Ureter (tissue), 1 donor: ENCODE results near the gene USP15. TPM values are rescaled to one million over a fixed set of nuclear protein-coding genes. Genes with fewer than 3 reads are reported as not detected.

Experiments
- DNase-seq: peaks from one replicate; pipeline ENCODE4 v3.0.0-alpha.2; 2020; ENCODE audit warnings: low spot score
- total RNA-seq: library from RNA; stranded (reverse); gene quantifications from one replicate; pipeline ENCODE4 v1.2.4, GENCODE V29; 2023
- donor health status: DM: yes; HTN: yes; CAD: no.

Gene USP15
- total RNA-seq, 1 donor from 2014 or later = 91.1 TPM

DNA sequence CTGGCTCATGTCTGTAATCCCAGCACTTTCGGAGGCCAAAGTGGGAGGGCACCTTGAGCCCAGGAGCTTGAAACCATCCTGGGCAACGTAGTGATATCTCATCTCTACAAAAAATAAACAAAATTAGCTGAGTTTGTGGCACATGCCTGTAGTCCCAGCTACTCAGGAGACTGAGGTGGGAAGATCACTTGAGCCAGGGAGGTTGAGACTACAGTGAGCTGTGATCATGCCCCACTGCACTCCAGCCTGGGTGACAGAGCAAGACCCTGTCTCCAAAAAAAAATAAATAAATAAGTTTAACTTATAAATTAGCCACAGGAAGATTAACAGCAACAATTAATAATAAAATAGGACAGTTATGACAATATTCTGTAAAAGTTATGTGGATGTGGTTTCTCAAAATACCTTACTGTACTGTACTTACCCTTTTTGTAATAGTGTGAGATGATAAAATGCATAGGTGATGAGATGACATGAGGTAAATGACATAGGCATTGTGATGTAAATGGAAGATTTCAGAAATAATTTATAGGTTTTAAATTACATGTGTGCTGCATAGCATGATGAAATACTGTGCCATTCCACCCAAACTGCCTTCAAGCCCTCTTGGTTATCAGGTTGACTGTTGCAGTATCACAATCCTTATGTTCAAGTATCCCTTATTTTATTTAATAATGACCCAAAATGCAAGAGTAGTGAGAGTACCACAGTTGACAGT is 22.0 kb downstream of the USP15 start:
- no peak for DNase-seq

DNA sequence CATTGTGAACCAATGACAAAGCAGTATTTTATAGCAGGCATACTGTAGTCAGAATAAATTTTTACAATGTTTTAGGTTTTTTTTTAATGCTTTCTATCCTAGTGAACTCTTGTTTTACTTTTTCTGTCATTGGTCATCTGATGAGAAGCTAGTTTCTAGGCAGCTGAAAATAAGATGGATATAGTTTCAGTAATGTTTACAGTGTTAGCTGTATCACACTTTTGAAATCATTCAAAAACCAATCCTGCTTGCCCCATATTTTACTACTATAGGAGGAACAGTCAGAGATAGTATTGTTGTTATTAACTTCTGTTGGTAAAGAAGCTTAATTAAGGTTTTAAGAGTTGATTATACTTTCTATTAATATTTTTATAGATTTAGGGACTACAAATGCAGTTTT is 24.5 kb downstream of the USP15 start:
- no peak for DNase-seq

DNA sequence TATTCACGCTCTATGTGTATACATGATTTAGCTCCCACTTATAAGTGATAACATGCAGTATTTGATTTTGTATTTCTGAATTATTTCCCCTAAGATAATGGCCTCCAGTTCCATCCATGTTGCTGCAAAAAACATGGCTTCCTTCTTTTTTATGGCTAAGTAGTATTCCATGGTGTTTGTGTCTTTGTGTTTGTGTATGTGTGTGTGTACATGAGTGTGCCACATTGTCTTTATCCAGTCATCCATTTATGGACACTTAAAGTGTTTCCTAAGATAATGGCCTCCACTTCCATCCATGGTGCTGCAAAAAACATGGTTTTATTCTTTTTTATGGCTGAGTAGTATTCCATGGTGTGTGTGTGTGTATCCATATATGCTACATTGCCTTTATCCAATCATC is 25.1 kb downstream of the USP15 start:
- no peak for DNase-seq

DNA sequence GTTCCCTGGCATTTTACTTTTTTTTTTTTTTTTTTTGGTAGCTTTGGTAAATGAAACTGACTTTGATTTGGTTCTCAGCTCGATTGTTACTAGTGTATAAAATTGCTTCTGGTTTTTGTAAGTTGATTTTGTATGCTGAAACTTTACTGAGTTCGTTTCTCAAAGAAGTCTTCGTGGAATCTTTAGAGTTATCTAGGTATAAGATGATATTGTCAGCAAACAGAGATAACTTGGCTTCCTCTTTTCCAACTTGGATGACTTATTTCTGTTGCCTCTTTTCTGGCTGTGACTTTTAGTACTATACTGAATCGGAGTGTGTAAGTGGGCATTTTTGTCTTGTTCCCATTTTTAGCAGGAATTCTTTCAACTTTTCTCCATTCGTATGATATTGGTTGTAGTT is 28.1 kb downstream of the USP15 start:
- DNase-seq = no peak

DNA sequence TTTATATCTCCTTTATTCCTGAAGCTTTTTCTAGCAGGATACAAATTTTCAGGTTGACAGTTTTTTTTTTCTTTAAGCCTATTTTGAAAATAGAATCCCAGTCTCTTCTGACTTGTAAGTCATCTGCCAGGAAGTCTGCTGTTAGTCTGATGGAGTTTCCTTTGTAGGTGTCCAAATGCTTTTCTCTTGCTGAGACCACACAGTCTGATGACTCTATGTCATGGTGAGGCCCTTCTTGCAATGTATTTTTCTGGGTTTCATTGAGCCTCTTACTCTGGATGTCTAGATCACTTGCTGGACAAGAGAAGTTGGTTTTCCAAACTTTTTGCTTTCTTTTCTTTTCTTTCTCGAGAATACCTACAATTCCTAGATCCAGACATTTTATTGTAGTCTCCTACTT is 30.6 kb downstream of the USP15 start:
- no peak for DNase-seq

DNA sequence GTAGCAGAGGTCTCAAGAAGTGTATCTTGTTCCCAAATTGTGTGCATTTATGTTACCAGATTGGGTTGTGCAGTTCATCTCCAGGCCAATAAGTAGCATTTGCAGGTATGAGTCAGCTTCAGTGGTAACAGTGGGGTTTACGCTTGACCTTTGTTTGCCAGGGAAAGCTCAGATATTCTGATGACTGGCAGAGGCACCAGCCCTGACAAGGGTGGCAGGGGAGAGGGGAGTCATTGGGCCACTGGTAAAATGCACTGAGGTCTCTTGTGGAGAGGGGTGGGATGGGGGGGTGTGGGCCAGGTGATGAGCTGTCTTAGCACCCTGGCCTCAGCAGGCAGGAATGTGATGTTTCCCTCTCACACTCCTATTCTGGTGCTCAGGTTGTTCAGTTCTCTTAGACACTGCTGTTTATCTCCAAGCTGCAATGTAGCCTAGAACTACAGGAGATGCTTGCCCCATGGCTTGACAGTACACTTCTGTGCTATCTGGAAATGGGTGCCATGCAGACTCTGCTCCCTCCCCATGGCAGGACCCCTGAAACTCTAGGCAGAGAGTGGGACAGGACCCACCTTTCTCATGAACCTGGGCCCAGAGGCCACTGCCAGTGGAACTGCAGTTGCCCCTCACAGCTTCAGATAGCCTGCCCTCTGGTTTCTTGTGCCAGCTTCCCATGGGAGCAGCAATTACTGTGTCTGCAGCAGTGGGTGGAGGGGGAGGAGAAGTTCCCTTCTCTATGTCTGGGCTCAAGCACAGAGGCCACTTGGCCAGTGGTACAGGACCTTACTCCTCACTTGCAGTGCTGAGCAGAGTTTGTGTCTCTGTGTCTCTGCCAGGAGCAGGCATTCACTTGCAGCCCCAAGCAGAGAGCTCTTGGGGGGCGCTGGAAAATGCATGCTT is 31.9 kb downstream of the USP15 start:
- no peak for DNase-seq

GRCh38 chr12:62292761-62293344 is 32.6 kb downstream of the USP15 start:
- DNase-seq = no peak

DNA sequence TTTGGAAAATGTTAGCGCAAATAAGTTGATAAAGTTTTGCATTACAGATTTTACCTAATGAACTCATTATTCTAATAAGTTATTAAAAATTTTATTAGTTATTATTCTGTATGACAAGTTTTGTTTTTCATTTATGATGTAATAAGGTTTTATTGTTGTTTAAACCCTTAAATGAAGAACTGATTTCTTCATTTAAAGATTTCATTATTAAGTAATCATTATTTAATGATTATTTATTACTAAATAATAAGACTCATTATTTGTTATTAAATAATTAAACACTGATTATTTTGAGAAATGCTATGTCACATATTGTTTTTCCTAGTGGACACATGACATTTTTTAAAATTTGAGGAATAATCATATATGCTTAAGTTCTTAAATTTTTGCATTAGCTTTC is 34.2 kb downstream of the USP15 start:
- DNase-seq = no peak

- DNase-seq = no peak
Measured at GRCh38 chr12:62296001-62296400, 35.8 kb downstream of the USP15 start.

DNA sequence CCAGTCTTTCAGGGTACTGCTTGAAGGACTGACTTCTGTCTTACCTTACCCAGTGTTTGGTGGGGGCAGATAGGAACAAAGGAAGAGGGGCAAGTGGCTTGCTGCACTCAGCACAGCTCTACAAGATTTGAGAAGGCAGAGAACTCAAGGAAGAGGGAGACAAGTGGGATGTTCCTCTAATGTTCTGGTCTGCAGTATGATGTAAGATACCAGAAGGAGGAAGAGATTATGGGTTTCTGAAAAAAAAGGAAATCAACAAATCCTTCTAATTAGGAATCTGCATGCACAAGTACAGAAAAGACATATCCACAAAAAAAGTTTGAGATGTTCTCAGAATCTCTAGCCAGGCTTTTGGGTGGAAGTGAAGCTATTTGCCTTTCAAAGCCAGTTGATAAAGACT is 37.1 kb downstream of the USP15 start:
- no peak for DNase-seq

- no peak for DNase-seq
Measured at GRCh38 chr12:62299617-62300016, 39.4 kb downstream of the USP15 start.

DNA sequence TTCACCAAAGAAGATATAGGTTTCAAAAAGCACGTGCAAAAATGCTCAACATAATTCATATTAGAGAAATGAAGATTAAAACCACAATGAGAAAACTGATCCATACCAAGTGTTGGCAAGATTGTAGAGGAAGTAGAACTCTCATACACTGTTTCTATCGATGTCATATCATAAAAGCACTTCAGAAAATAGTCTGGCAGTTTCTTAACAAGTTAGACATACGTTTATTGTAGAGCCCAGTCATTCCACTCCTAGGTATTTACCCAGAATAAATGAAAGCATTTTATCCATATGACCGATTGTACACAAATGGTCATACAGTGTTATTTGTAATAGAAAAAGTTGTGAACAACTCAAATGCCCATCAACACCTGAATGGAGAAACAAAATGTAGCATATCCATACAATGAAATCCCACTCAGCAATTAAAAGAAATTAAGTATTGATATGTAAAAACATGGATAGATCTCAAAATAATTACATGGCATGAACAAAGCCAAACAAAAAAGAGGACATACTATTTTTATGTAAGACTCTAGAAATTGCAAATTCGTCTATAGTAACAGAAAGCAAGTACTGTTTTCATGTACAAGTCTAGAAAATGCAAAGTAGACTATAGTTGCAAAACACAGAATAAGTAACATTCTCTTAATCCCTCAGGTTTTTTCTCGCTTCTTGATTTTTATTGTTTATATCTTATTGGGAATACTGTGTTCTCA is 41.0 kb downstream of the USP15 start:
- no peak for DNase-seq

DNA sequence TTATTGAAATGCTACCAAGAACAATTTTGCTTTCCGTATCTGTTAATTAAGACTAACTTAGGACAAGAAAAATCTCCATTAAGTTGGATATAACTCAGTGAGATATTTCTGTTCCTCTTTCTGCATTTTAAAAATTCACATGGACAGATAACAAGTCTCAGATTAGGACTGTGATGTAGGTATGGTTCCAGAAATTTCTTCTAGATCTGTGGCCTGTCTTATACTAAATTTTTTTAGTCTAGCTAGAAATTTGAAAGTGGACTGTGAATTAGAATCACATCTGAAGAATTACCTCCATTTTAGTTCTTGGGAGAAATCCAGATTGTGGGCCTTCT is 41.6 kb downstream of the USP15 start:
- DNase-seq = no peak

DNA sequence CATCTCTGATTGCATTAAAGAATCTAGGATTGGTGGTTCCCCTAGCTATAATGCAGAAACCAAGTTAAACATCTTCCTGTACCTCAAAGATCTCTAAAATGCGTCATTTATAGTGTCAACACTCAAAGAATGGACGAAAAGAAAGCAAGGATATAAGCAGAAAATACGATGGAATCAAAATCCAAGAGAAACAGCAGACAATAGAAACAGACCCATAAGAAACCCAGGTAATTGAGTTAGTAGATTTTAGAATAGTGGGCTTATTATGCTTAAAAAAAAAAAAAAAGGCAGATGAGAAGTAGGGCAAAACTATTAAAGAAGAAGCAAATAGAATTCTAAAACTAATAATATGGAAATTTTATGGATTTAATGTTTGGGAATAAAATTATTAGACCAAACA is 44.4 kb downstream of the USP15 start:
- no peak for DNase-seq

DNA sequence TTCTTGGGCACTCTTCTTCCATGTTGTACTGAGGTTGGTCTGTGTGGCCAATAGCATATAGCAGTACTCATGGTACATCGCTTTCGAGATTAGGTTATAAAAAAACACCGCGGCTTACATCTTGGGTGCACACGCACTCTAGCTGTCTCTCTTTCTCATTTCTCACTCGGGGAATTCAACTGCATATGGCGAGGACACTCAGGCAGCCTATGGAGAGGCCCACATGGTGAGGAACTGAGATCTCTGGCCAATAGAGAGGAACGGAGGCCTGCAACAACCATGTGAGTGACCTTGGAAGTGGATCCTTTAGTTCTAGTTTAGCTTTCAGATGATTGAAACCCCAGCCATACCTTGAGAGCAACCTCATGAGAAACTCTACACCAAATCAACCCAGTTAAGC is 45.6 kb downstream of the USP15 start:
- no peak for DNase-seq

DNA sequence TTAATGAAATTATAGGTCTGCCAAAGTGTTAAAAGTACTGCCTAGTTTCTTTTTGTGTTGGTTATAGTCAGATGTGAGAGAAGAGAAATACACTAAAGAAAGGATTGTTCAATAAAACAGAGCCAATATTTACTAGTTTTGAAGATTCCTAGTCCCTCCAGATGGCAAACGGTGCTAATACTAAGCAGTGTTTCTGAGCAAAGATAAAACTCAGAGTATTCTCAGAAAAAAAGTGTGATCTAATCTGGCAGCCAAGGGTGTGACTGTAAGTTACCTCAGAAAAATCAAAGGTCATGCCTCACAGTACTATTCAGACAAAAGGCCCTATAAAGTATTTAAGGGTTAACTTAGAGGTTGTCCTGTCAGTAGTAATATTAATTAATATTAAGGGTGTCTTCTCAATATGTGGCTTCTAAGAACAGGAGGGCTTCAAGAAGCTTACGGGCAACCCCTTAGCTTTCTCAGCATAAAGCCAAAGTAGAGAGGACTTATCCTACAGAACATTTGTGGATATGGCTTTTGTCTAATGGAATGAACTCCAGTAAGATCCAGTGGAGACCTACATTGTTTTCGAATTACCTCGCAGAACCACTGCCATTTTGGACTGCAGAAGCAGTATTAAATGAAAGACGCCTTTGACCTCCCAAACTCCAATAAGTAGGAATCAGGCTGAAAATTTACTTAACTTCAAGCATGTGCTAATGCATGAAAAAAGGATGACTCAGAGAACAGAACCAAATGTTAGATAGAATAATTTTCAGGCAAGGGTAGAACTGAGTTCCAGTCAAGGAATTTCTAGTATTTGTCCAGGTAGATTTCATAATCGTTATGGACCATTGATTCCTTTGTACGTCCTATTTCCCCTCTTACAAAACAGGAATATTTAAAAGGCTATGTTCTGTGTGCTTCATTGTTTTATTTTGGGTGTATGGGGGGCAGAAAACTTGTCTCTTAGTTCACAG is 46.6 kb downstream of the USP15 start:
- no peak for DNase-seq

GRCh38 chr12:62308201-62308600 is 48.0 kb downstream of the USP15 start:
- no peak for DNase-seq

DNA sequence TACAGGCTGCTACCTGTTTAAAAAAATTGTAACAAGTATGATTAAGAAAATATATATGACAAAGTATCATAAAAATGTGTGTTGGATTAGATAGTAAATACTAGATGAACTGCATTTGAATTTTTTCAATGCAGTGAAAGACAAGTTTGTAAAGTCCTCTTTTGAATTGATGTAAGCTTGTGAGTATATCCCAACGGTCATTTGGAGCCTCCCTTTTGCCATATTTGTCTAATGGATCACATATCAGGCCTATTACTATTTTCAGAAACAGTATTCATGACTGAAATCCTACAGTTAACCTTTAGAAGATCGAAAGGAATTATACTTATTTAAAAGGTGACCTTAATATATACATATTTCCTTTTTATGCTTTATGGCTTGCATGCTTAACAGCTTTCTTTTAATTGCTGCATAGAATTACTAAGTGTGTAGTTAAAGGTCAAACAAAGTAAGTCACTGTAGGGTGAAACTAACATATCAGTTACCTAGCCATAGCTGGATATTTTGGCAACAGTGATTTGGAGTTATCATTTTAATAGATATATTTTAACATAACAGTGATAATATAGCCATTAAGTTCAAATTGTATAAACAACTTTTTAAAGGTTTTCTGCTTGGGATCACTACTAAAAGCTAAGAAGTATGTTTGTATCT is 53.6 kb downstream of the USP15 start:
- DNase-seq = no peak

GRCh38 chr12:62317017-62317416 is 56.8 kb downstream of the USP15 start:
- no peak for DNase-seq

- DNase-seq = no peak
Measured at GRCh38 chr12:62319058-62319457, 58.9 kb downstream of the USP15 start.

GRCh38 chr12:62320054-62320453 is 59.9 kb downstream of the USP15 start:
- DNase-seq = no peak
